HG03103 (cell line): ENCODE measurements around the gene GPBP1L1.
"Not testable (repeated sequence)": the region's sequence is repeated elsewhere in the genome, so short reads cannot be mapped to it uniquely, and the experiment has no call there.

ENCODE experiments used
- ATAC-seq: cut with Tn5 transposase; IDR thresholded peaks from one replicate; pipeline ENCODE4 v1.9.1; 2021; ENCODE audit warnings: low read depth; ENCODE audit not compliant: unreplicated experiment

GPBP1L1 gene

GRCh38 chr1:45684402-45684801, 1.9 kb downstream of the GPBP1L1 start:
- ATAC-seq = no peak

GRCh38 chr1:45682942-45683341, 3.4 kb downstream of the GPBP1L1 start:
- ATAC-seq = no peak

- ATAC-seq = no peak
Measured at GRCh38 chr1:45679123-45679522, 7.2 kb downstream of the GPBP1L1 start.

DNA sequence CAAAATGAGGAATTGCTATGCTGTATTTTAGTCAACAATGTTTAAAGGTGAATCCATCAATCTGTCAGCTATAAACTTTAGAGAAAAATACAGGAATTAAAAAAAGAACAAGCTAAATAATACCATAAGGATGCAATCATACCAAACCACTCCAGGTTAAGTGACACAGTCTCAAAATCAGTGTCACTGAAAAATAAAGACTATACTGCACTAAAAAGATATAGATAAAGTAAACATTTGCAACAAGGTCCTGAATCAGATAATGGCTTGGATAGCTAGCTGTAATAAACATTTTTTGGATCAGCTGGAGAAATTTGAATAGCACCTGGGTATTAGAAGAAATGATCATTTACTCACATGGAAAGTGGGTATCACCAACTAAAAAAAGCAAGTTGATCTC, 7.8 kb downstream of the GPBP1L1 start:
- no peak for ATAC-seq

GRCh38 chr1:45677751-45678245, 8.5 kb downstream of the GPBP1L1 start:
- ATAC-seq = no peak

GRCh38 chr1:45676553-45676952, 9.8 kb downstream of the GPBP1L1 start:
- ATAC-seq = not testable (repeated sequence)

- ATAC-seq = no peak
Measured at GRCh38 chr1:45674478-45674877, 11.9 kb downstream of the GPBP1L1 start.

GRCh38 chr1:45673956-45674355, 12.4 kb downstream of the GPBP1L1 start:
- no peak for ATAC-seq

- ATAC-seq = no peak
Measured at GRCh38 chr1:45669859-45670655, 16.3 kb downstream of the GPBP1L1 start.

DNA sequence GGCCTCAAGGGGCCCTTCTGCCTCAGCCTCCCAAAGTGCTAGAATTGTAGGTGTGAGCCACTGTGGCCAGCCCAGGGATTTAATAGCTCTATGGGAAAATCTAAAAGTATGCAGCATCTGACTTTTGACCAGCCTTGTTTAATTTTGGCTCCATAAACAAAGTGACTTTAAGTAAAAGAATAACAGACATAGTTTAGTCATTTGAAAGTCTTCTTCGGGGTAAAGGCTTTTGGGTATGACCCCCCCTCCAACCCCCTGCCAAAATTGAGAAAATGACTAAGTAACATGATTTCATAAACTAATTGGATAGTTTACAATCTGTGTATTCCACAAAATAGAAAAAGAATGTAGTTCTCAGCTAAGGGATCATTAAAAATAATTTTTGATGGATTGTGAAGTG, 17.0 kb downstream of the GPBP1L1 start:
- ATAC-seq = no peak

- no peak for ATAC-seq
Measured at GRCh38 chr1:45668526-45668925, 17.8 kb downstream of the GPBP1L1 start.

DNA sequence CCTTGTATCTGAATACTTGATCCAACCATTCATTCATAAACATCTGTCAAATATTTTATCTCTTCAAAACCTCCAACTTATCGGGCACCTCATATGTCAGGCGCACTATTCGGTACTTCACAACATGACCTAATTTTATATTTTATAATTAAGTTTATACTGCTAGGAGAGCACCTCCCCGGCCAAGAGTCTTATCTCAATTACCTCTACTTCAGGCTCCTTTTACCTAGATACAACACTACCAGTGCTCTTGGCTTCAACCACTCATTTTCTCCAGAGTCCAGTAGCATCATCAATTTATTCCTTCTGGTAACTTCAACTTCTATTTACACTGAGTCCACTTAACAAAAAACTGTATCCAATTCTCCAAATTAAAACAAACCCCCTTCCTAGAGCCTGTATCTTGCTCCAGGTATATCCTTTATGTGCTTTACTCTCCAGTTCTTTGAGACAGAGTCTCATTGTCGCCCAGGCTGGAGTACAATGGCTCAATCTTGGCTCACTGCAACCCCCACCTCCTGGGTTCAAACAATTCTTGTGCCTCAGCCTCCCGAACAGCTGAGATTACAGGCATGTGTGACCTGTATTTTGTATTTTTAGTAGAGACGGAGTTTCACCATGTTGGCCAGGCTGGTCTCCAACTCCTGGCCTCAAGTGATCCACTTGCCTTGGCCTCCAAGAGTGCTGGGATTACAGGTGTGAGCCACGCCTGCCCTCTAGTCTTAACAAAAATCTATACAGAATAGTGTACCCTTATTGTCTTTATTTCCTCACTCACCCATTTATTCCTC, 18.8 kb downstream of the GPBP1L1 start:
- ATAC-seq = no peak

DNA sequence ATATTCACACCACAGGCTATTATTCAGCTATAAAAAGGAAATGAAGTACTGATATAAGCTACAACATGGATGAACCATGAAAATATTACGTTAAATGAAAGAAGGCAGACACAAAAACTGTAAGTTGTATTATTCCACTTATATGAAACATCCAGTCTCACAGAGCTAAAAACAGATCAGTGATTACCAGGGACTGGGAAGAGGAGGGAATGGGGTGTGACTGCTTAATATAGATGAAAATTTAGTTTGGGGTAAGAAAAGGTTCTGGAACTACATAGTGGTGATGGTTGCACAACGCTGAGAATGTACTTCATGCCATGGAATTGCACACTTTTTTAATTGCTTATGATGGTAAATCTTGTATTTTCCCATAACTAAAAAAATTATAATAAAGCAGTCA, 19.5 kb downstream of the GPBP1L1 start:
- no peak for ATAC-seq

DNA sequence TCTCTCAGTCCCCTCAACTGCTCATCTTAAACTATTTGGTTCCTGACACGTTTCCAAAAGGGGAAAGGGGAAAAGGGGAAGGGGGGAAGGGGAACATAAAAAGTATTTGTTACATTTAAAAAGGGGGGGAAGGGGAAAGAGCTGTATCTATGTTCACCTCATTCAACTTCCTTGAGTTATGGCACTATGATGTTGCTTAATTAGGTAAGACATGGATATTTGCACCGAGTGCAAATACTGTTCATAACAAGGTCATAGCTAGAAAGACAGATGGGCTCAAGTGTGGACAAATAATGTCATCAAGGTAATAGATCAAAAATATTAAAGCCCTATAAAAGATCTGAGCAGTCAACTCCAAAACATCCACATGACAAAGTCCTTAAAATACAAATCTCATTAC, 26.0 kb downstream of the GPBP1L1 start:
- no peak for ATAC-seq

GRCh38 chr1:45659222-45659621, 27.1 kb downstream of the GPBP1L1 start:
- no peak for ATAC-seq

DNA sequence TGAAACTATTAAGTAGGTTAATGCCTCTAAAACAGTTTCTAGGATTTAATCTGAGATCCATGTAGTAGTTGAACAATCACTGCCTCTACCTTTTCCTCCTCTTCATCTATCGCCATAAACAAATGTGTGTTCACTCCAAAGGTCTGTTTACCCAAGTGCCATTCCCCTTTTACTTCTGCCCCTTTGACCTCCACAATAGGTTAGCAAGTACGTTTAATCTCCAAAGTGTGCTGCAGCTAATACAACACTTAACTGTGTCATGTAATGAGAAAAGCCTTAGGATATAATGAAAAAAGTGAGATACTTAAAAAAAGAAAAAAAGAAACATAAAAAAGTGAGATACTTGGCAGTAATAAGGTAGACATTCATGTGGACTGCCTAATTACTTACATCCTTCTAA, 28.2 kb downstream of the GPBP1L1 start:
- no peak for ATAC-seq

- no peak for ATAC-seq
Measured at GRCh38 chr1:45656573-45657226, 29.6 kb downstream of the GPBP1L1 start.

GRCh38 chr1:45654540-45655280, 31.6 kb downstream of the GPBP1L1 start:
- ATAC-seq = no peak

GRCh38 chr1:45647248-45648021, 38.9 kb downstream of the GPBP1L1 start:
- no peak for ATAC-seq

GRCh38 chr1:45644661-45645060, 41.7 kb downstream of the GPBP1L1 start:
- ATAC-seq = no peak
